GM12874 (cell line): ENCODE data around the gene PTPRE.

Experiments
- CTCF ChIP-seq: IDR thresholded peaks from 2 replicates; pipeline ENCODE4 v1.5.1; 2011; ENCODE audit warnings: low read depth, mild to moderate bottlenecking, control low read depth, low read length, moderate library complexity; ENCODE audit not compliant: insufficient read depth

PTPRE gene

GRCh38 chr10:127986531-127987466 is 79.9 kb downstream of the PTPRE start:
- TF ChIP-seq CTCF, result no peak

- TF ChIP-seq CTCF, result no peak
Observed at GRCh38 chr10:127987467-127988380, 80.8 kb downstream of the PTPRE start.

- no peak for TF ChIP-seq CTCF
Observed at GRCh38 chr10:127989481-127990012, 82.6 kb downstream of the PTPRE start.

DNA sequence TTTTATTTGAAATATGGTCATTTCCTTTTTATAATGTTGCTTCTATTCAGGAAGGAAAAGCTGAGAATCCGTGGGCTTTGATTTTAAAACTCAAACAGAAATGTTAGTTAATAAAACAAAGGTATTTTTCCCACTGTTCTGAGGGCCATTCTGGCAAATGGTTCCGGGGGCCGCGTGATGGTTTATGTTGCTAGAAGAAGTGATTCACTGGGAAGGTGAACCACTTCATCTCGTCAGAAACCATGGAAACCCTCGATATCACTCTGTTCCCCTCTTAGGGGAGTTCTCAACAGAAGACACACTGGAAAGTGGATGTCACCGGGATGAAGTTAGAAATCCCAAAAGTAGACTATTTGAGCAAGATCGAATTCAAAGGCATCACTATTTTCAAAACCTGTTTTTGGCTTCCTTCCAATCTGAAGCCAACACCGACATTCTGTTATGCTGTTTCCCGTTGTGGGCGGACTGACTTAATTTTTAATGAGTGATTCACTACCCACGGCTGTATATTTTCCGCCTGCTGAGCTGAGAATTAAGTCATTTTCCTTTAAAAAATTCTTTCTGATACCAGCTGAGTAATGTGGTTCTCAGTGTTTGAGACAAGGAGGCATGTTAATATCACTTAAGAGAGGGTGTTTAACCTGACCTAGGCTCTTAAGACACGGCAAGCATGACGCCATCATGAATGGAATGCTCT is 84.1 kb downstream of the PTPRE start:
- TF ChIP-seq CTCF, result no peak

DNA sequence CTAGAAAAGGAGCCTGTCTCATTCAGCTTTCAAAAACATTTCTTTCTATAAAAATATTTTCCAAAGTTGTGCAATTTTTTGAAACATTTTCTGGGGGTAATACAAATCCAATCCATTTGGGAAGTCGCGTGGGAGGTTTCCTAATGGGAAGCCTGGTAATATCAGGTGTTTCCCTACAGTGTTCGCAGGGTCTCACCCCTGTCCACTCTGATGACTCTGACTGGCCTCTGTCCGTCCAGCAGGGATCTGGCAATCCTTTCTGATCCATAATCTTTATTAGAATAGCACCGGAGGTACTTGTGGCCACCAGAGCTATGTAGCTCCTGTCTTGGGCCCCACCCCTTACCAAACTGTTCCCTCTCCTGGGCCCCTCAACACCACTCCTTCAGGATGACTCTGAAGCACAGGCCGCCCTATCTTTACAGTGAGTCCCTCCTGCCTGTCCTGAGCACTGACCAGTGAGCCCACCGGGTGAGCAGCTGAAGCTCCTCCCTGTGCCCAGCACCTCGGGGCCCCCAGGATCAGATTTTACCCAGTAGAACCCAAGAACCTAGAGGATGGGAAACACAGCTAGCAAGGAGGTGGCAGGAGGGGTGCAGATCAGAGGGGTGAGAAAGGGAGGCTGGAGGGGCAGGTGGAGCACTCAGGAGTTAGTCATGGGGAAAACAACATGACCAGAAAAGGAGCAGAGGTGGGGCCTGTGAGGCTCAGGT is 84.8 kb downstream of the PTPRE start:
- no peak for TF ChIP-seq CTCF

DNA sequence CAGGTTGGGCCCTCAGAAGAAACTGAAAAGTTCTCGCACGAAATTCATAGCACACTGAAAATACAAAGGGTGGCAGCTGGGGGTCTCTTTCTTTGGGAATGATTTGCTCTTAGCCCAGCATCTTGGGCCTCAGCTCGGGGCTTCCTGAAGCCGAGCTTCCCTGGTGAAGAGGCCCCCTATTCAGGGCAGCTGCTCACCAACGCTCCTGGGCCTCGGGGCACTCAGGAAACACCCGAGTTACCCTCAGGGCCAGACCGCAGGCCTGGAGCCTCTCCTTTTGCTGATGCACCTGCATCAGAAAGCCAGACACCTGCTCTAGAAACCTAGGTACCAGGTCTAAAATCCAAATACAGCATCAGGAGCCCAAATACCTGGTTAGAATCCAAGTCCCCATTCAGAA is 85.5 kb downstream of the PTPRE start:
- TF ChIP-seq CTCF, result no peak
